Stimulated activated CD8-positive, alpha-beta memory T cell treated with anti-CD3 and anti-CD28 coated beads, Interleukin-15, amount 100 ng/mL, for 48 hours (primary cell): ENCODE data around the gene POLN.
"Not testable (repeated sequence)": the region's sequence is repeated elsewhere in the genome, so short reads cannot be mapped to it uniquely, and the experiment has no call there.

Experiments used
- DNase-seq, 2 donors: peaks; one replicate each; pipeline ENCODE4 v3.0.0-alpha.2; 2020; ENCODE audit warnings: low read depth in 2 of 2

The POLN gene

DNA sequence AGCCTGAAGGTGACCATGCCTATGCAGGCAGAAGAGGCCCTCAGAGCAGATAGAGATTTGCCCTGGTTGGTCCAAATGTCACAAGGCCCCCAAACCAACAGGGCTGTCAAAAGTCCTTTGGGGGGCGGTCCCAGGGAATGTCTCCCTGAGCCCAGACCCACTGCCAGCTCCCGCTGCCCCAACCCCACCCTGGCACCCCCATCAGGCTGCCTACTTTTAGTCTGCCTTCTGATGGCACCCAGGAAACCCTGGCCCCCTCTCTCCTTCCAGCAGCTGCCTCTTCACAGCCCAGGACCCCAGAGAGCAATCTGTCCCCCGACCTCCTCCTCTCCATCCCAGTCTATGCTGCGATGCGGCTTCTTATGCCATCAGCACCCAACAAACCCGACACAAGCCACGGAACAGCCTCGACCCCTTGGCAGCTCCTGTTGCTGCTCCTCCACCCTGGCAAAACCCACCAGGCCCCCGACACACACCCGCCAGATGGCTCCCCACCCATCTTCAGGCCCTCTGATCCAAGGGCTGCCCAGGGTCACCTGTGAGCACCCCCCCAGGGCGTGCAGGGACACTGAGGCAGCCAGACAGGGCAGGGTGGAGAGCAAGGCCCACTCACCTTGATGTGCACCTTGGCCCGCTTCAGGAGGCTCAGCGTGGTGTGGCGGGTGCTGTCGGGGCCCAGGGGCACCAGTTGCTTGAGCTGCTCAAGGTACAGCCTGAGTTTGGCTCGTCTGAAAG, 10.0 kb upstream of the POLN start:
- no peak for DNase-seq

DNA sequence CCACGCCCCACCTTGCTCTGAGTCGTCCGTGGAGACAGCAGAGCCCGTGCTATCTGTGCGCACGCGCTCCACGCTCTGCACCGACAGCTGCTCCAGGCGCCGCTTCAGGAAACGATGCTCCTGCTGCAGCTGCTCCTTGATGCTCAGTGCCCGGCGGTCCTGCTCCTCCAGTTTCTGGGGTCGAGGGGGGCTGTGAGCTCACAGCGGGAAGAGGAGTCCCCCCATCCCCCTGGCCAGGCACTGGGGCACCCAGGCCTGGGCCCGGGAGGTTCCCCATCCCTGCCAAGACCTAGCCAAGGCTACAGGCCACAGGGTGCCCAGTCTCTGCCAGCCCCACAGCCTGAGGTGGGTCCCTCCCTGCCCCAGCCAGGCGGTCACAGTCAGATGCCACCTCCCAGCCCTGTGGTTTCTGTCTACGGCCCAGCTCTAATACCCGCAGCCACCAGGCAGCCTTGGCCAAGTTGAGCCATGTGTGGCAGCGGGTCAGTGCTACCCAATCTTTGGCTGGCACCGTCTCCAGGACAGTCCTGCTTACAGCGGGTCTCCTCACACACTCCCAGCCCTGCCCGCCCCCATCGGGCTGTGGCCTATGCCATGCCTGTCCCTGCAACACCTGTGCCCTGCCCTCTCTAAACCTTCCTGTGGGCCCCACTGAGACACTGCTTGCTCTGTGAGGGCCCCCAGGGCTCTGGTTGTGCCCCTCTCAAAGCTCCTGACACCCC, 9.3 kb upstream of the POLN start:
- no peak for DNase-seq

GRCh38 chr4:2250357-2251072, 8.6 kb upstream of the POLN start:
- DNase-seq: no peak

- DNase-seq: no peak
These were observed 7.8 kb upstream of the POLN start for GRCh38 chr4:2249526-2250356.

DNA sequence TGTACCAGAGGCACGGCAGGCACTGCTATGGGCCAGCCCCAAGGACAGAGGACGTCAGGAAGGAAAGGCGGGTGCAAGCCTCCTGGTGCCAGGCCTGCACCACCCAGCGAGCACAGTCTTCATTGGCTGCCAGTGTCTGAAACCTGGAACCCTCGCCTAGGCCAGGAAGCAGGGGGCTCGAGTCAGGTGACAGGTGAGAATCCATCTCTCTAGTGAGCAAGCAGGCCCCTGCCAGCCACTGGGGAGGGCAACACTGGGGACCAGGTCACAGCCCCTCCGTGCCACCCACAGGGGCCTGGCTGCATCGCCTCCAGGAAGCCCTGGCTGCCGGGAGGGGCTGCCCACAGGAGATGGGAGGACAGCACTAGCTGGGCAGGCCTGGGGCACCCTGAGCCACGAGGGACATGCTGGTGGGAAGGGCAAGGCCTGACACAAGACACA, 6.9 kb upstream of the POLN start:
- DNase-seq: no peak

- DNase-seq: no peak
These were observed 6.3 kb upstream of the POLN start for GRCh38 chr4:2248044-2248780.

- DNase-seq: no peak
These were observed 5.5 kb upstream of the POLN start for GRCh38 chr4:2247128-2248043.

GRCh38 chr4:2246384-2247127, 4.6 kb upstream of the POLN start:
- no peak for DNase-seq

GRCh38 chr4:2245787-2246275, 3.9 kb upstream of the POLN start:
- DNase-seq: no peak

DNA sequence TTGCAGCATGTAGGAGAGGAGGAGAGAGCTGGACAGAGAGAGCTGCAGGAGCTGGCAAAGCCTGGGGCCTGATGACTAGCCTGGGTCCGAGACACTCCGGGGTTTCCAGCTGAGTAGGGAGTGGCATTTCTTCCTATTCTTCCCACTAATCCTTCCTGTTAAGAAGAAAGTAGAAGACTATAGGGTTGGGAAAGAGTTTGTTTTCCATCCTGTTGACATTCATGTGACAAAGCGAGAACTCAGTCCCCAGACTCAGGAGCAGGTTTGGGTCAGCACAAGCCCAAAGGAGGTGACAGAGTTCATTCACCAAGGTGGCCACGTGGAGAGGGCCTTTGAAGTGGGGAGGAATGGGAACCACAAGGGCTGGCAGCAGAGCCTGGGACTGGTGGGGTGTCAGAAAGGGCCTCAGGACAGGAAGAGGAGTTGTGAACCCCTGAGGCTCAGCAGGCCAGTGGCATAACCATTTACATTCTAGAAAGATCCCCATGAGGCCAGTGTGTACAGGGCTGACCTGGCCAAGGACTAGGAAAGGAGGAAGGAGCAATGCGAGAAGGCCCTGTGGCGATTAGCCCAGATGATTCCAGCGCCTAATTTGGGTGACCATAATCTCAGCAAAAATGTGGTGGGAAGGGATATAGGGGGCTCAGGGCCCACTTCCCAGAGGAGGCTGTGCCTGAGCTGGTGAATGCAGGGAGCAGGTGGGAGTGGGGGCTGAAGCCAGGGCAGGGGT, 3.3 kb upstream of the POLN start:
- DNase-seq: no peak

GRCh38 chr4:2243681-2244380, 1.9 kb upstream of the POLN start:
- no peak for DNase-seq

DNA sequence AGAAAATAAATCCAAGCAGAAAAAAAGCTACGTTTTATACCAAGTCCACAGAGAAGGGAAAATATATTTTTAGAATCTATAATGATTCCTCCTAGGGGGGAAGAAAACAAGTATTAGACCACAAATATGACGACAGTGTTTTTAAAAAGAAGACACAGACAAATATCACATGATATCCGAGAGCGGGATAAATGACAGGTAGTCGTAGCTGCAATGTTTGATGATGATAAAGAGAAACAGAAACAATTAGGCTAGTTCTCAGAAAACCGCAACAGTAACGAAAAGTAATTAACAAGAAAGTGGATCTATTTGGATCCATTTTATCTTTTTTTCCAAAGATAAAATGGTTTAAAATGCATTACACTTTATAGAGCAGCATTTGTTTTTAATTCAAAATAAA, 918 bp downstream of the POLN start:
- DNase-seq: no peak

GRCh38 chr4:2236944-2237666, 4.8 kb downstream of the POLN start:
- no peak for DNase-seq

DNA sequence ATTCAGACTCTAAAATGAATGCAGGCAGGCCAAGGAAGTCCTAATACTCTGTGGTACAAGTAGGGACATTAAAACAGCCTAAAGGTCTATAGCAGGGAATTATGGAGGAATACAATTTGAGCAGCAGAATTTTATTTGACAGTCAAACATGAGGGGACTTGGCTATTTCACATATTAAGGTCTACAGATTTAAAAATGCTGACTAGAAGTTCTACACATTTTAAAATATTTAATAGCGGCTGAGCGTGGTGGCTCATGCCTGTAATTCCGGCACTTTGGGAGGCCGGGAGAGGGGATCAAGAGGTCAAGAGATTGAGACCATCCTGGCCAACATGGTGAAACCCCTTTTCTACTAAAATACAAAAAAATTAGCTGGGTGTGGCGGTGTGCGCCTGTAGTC, 10.8 kb downstream of the POLN start:
- no peak for DNase-seq

GRCh38 chr4:2226261-2226660, 15.7 kb downstream of the POLN start:
- no peak for DNase-seq

- no peak for DNase-seq
These were observed 19.1 kb downstream of the POLN start for GRCh38 chr4:2222838-2223237.

- DNase-seq: not testable (repeated sequence)
These were observed 20.5 kb downstream of the POLN start for GRCh38 chr4:2221378-2221777.
